Activated naive CD4-positive, alpha-beta T cell treated with anti-CD3 and anti-CD28 coated beads, Interleukin-2, amount 50 U/mL, for 72 hours (primary cell): Measurements from ENCODE around the gene SEC14L3. TPM values are rescaled to one million over a fixed set of nuclear protein-coding genes. Genes with fewer than 3 reads are reported as not detected.
"Not testable (repeated sequence)": the region's sequence is repeated elsewhere in the genome, so short reads cannot be mapped to it uniquely, and the experiment has no call there.

ENCODE experiments used
- ATAC-seq, 2 donors: fragments of 150-1000 bp; cut with Tn5 transposase; 2 replicates each; pipeline ENCODE4 v1.10.0; 2021; ENCODE audit warnings: mild to moderate bottlenecking in 2 of 2, moderate library complexity in 2 of 2
- DNase-seq, 2 donors: peaks; one replicate each; pipeline ENCODE4 v3.0.0; 2021 to 2022; ENCODE audit warnings: low spot score in 2 of 2
- H3K27ac Mint-ChIP-seq, 2 donors: one replicate each; pipeline ENCODE4 v1.8.0; 2022; ENCODE audit warnings: mild to moderate bottlenecking in 2 of 2, mixed read lengths in 2 of 2
- H3K36me3 Mint-ChIP-seq, 2 donors: one replicate each; pipeline ENCODE4 v1.8.0; 2022; ENCODE audit warnings: mixed read lengths in 2 of 2
- H3K9me3 Mint-ChIP-seq, 2 donors: one replicate each; pipeline ENCODE4 v1.8.0; 2022; ENCODE audit warnings: mixed read lengths in 2 of 2
- total RNA-seq, 2 donors: library from RNA; stranded (reverse); gene quantifications; one replicate each; pipeline ENCODE4 v1.2.3, GENCODE V29; 2022

Gene SEC14L3
- total RNA-seq, 2 donors from 2014 or later: not detected

GRCh38 chr22:30492144-30492543 lies 20.3 kb upstream of the SEC14L3 start:
- Mint-ChIP-seq H3K27ac (no peak overlapping the region), H3K36me3 (no peaks in the 10 kb centered on the region), H3K9me3 (no peaks in the 10 kb centered on the region)
- ATAC-seq: no peak
- DNase-seq: no peak

GRCh38 chr22:30491381-30491780 lies 19.6 kb upstream of the SEC14L3 start:
- no peaks in the 10 kb centered on the region for H3K9me3 Mint-ChIP-seq
- DNase-seq (no peak), ATAC-seq (no peak)
- no peaks in the 10 kb centered on the region for H3K36me3 Mint-ChIP-seq
- H3K27ac Mint-ChIP-seq: no peak overlapping the region

- no peaks in the 10 kb centered on the region for H3K36me3 Mint-ChIP-seq
Observed at GRCh38 chr22:30490399-30490798, 18.6 kb upstream of the SEC14L3 start.

GRCh38 chr22:30488121-30488520 lies 16.3 kb upstream of the SEC14L3 start:
- no peak for DNase-seq

More at GRCh38 chr22:30490399-30490798, 18.6 kb upstream of the SEC14L3 start:
- Mint-ChIP-seq H3K9me3 (no peaks in the 10 kb centered on the region), H3K27ac (no peak overlapping the region)
- no peak for DNase-seq
- no peak for ATAC-seq

DNA sequence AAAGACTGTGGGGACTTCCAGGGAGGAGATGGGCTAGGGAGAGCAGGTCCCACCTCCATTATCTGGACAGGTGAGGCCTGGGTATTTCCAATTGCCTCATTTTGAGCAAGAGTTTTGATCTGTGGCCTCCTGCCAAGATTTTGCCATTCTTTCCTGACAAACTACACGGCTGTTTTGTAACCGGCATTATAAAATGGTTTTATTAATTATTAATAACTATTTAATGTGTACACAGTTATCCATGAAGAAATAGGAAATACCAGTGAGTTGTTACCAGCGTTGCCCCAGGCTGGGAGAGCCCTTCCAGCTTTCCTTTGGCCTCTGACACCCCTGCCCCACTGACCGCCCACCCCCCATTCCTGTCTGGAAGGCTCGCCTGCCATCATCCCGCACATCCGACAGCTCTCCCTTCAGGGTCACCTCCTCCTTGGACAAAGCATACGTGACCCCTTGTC lies 14.9 kb upstream of the SEC14L3 start:
- Mint-ChIP-seq H3K9me3 (no peaks in the 10 kb centered on the region), H3K27ac (no peak overlapping the region), H3K36me3 (no peaks in the 10 kb centered on the region)
- DNase-seq (no peak), ATAC-seq (no peak)

More at GRCh38 chr22:30488121-30488520, 16.3 kb upstream of the SEC14L3 start:
- ATAC-seq: no peak
- Mint-ChIP-seq H3K36me3 (no peaks in the 10 kb centered on the region), H3K9me3 (no peaks in the 10 kb centered on the region), H3K27ac (no peak overlapping the region)

DNA sequence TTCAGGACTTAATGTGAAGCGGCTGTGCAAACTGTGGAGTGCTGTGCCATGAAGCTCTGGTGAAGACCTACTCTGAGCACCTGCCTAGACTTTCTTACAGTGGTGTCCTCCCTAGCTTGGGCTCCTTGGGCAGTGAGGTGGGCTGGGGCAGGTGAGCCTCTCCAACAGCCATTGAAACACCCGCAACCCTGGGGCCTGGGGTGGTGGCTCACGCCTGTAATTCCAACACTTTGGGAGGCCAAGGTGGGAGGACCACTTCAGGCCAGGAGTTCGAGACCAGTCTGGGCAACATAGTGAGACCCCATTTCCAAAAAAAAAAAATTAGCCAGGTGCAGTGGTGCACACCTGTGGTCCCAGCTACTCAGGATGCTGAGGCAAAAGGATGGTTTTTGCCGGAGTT lies 14.3 kb upstream of the SEC14L3 start:
- H3K36me3 Mint-ChIP-seq: no peaks in the 10 kb centered on the region
- H3K27ac Mint-ChIP-seq: no peak overlapping the region
- no peak for DNase-seq
- no peak for ATAC-seq
- no peaks in the 10 kb centered on the region for H3K9me3 Mint-ChIP-seq

GRCh38 chr22:30485362-30485988 lies 13.7 kb upstream of the SEC14L3 start:
- H3K9me3 Mint-ChIP-seq: no peaks in the 10 kb centered on the region
- DNase-seq (peak; percentile 76 to 83), ATAC-seq (peak; percentile 99 to 100)
- no peak overlapping the region for H3K27ac Mint-ChIP-seq
- H3K36me3 Mint-ChIP-seq: no peaks in the 10 kb centered on the region

DNA sequence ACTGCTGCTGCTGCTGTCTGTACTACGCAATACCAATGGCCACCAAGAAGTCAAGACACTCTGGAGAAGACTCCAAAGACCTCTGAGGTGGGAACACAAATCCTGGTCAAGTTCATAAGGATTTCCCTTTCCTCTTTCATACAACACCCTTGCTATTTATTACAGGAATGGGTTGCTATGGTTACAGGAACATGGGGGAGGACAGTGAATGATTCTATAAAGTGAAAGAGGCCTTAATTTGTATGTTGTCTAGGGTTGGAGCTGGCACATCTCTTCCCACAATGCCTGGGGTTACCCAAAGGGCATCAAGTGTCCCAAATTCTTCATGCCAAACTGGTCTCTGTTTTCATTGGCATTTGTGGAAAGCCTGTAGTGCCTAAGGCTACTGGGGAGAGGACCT lies 11.4 kb upstream of the SEC14L3 start:
- H3K27ac Mint-ChIP-seq: no peak overlapping the region
- H3K36me3 Mint-ChIP-seq: no peaks in the 10 kb centered on the region
- no peaks in the 10 kb centered on the region for H3K9me3 Mint-ChIP-seq
- DNase-seq: no peak
- no peak for ATAC-seq

DNA sequence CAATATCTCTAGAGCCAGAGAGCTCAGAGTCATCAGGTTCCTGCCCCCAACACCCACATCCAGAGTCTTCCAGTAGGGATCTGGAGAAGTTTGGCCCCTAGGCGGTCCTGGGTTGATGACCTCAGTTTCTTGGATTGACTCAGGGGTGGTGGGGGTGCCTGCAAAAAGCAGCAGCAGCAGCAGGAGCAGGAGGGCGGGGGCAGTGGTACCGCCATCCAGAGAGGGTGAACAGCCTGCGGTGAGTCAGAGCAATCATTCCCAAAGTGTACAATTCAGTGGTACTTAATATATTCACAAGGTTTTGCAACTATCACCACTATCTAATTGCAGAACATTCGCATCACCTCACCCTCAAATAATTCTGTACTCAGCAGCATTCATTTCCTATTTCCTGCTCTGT lies 9.9 kb upstream of the SEC14L3 start:
- Mint-ChIP-seq H3K27ac (peak overlapping the region in 1 of 2 donors; percentile 40), H3K36me3 (no peaks in the 10 kb centered on the region), H3K9me3 (no peaks in the 10 kb centered on the region)
- ATAC-seq (no peak), DNase-seq (no peak)

- ATAC-seq: no peak
- Mint-ChIP-seq H3K36me3 (no peaks in the 10 kb centered on the region), H3K9me3 (no peaks in the 10 kb centered on the region), H3K27ac (no peak overlapping the region)
- DNase-seq: no peak
Observed at GRCh38 chr22:30479981-30480380, 8.2 kb upstream of the SEC14L3 start.

DNA sequence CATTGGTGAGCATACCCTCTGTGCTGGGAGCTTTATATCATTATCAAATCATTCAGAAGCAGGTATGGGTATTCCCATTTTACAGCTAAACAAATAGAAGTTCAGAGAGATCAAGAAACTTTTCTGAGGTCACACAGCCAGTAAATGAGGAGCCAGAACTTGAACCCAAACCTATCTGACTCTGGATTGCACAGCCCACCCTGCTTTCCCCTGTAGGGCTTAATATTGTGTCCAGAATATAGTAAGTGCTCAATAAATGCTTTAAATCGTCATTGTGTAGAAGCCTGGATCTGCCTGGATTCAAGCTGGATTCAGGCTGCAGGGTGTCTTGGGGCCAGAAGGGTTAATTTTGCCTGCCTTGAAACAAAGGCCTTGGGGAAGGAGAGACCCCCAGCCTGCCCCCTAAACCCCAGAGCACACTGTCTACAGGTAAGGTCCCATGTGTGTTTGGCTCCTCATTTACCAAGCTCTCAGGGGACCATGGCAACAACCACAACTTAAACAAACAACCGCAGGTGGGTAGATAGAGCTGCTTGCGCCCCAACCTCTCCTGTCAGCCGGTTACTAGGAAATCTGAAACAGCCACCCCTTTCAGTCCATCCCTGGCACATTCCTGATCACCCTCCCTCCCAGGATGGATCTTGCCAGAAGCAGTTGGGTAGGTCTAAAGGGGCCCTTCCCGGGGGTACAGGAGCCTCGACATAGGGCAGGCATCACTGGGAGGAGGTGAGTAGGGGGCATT lies 3.0 kb upstream of the SEC14L3 start:
- no peaks in the 10 kb centered on the region for H3K36me3 Mint-ChIP-seq
- no peak overlapping the region for H3K27ac Mint-ChIP-seq
- H3K9me3 Mint-ChIP-seq: no peaks in the 10 kb centered on the region
- ATAC-seq (no peak), DNase-seq (no peak)

GRCh38 chr22:30474121-30474520 lies 2.3 kb upstream of the SEC14L3 start:
- DNase-seq: no peak

DNA sequence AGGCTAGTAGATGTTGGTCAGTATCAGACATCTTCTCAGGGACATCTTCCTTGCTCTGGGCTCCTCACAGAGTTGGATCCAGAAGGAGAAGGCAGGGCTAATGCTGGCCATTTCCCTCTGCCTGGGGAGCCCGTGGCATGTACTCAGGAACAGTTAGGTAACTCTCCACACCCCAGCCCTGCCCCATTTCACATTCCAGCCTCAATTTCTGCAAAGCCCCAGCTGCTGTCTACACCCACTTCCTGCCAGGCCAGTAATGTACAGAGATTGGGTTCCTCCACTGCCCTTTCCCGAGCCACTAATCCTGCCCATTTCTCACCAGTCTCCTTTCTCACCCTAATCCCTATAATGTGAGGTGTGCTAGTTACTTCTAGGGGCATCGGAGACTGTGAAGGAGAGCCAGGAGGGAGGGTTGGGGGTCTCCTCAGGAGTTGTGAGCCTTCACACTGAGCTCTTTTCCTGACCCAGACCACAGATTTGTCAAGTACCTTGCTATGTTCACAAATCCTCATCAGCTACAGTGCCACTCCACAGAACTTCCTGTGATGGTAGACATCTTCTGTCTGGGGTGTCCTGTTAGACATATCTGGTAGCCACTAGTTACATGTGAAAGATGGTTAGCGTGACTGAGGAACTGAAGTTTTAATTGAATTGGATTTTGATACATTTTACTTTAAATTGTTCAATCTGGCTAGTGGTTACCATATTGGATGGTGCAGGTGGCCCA lies 1.3 kb upstream of the SEC14L3 start:
- H3K27ac Mint-ChIP-seq: no peak overlapping the region
- DNase-seq: no peak
- H3K9me3 Mint-ChIP-seq: no peaks in the 10 kb centered on the region
- ATAC-seq: no peak
- no peaks in the 10 kb centered on the region for H3K36me3 Mint-ChIP-seq

More at GRCh38 chr22:30474121-30474520, 2.3 kb upstream of the SEC14L3 start:
- ATAC-seq: no peak
- Mint-ChIP-seq H3K27ac (no peak overlapping the region), H3K9me3 (no peaks in the 10 kb centered on the region), H3K36me3 (no peaks in the 10 kb centered on the region)

GRCh38 chr22:30470655-30471054 lies 1.2 kb downstream of the SEC14L3 start:
- no peak overlapping the region for H3K27ac Mint-ChIP-seq
- H3K36me3 Mint-ChIP-seq: no peaks in the 10 kb centered on the region
- no peaks in the 10 kb centered on the region for H3K9me3 Mint-ChIP-seq
- DNase-seq (no peak), ATAC-seq (no peak)

DNA sequence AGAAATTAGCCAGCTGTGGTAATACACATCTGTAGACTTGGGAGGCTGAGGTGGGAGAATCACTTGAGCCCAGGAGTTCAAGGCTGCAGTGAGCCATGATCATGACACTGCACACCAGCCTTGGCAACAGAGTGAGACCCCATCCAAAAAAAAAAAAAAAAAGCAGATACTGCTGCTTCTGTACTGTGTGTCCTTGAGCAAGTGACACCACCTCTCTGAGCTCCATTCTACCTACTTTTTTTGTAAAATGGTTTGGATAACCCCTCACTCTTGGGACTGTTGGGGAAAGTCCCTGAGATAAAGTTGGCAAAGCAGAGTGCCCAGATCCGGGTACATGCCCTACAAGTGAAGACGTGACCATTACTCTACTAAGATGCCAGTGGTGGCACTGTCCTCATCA lies 2.7 kb downstream of the SEC14L3 start:
- peaks cover 4 to 5% of the 10 kb centered on the region in 2 donors for H3K9me3 Mint-ChIP-seq
- ATAC-seq (no peak), DNase-seq (no peak)
- no peak overlapping the region for H3K27ac Mint-ChIP-seq
- peaks cover 0 to 9% of the 10 kb centered on the region in 2 donors for H3K36me3 Mint-ChIP-seq

DNA sequence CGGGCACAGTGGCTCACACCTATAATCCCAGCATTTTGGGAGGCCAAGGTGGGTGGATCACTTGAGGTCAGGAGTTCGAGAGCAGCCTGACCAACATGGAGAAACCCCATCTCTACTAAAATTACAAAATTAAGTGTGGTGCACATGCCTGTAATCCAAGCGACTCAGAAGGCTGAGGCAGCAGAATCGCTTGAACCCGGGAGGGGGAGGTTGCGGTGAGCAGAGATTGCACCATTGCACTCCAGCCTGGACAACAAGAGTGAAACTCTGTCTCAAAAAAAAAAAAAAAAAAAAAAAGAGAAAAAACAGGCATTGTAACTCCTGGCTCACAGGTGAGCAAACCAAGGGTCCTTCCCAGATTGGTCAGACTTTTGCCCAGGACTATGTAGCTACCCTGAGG lies 11.3 kb downstream of the SEC14L3 start:
- not testable (repeated sequence) for DNase-seq, H3K36me3 Mint-ChIP-seq, H3K27ac Mint-ChIP-seq, ATAC-seq, H3K9me3 Mint-ChIP-seq

GRCh38 chr22:30460147-30460546 lies 11.7 kb downstream of the SEC14L3 start:
- no peak overlapping the region for H3K27ac Mint-ChIP-seq
- H3K9me3 Mint-ChIP-seq: peaks cover 4% of the 10 kb centered on the region in 2 donors
- H3K36me3 Mint-ChIP-seq: peaks cover 0 to 7% of the 10 kb centered on the region in 2 donors
- no peak for ATAC-seq
- DNase-seq: no peak
